ENCODE results near the gene TRAPPC6A. TPM values are rescaled to one million over a fixed set of nuclear protein-coding genes. Genes with fewer than 3 reads are reported as not detected.
A peak's percentile ranks its signal among the peaks of the same experiment; 100 is the strongest.
"Not testable (repeated sequence)": the region's sequence is repeated elsewhere in the genome, so short reads cannot be mapped to it uniquely, and the experiment has no call there.

Gene TRAPPC6A
- total RNA-seq, 1 donor from 2014 or later = 43.8 TPM

GRCh38 chr19:45119582-45119981, 58.5 kb downstream of the TRAPPC6A start:
- no peak overlapping the region for H3K4me3 Mint-ChIP-seq (ENCODE audit: low read depth)
- H3K27ac Mint-ChIP-seq = peak overlapping the region; percentile 59
- DNase-seq (ENCODE audit: low spot score, unreplicated experiment) = no peak
- no peaks in the 10 kb centered on the region for H3K27me3 Mint-ChIP-seq
- H3K4me1 Mint-ChIP-seq (ENCODE audit: low read depth) = peaks cover 9% of the 10 kb centered on the region
- TF ChIP-seq, protein P1, sequence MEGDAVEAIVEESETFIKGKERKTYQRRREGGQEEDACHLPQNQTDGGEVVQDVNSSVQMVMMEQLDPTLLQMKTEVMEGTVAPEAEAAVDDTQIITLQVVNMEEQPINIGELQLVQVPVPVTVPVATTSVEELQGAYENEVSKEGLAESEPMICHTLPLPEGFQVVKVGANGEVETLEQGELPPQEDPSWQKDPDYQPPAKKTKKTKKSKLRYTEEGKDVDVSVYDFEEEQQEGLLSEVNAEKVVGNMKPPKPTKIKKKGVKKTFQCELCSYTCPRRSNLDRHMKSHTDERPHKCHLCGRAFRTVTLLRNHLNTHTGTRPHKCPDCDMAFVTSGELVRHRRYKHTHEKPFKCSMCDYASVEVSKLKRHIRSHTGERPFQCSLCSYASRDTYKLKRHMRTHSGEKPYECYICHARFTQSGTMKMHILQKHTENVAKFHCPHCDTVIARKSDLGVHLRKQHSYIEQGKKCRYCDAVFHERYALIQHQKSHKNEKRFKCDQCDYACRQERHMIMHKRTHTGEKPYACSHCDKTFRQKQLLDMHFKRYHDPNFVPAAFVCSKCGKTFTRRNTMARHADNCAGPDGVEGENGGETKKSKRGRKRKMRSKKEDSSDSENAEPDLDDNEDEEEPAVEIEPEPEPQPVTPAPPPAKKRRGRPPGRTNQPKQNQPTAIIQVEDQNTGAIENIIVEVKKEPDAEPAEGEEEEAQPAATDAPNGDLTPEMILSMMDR (IDR thresholded peaks at IDR 0.05; ENCODE audit: unreplicated experiment) = no peak
- no peaks in the 10 kb centered on the region for H3K36me3 Mint-ChIP-seq (ENCODE audit: insufficient read depth)
- no peaks in the 10 kb centered on the region for H3K9me3 Mint-ChIP-seq (ENCODE audit: low read depth)

GRCh38 chr19:45118591-45119355, 59.3 kb downstream of the TRAPPC6A start:
- not testable (repeated sequence) for H3K36me3 Mint-ChIP-seq (ENCODE audit: insufficient read depth); H3K27me3 Mint-ChIP-seq; DNase-seq (ENCODE audit: low spot score, unreplicated experiment); H3K9me3 Mint-ChIP-seq (ENCODE audit: low read depth); H3K4me3 Mint-ChIP-seq (ENCODE audit: low read depth)
- peak overlapping the region; percentile 77 for H3K27ac Mint-ChIP-seq
- H3K4me1 Mint-ChIP-seq (ENCODE audit: low read depth) = peaks cover 14% of the 10 kb centered on the region

DNA sequence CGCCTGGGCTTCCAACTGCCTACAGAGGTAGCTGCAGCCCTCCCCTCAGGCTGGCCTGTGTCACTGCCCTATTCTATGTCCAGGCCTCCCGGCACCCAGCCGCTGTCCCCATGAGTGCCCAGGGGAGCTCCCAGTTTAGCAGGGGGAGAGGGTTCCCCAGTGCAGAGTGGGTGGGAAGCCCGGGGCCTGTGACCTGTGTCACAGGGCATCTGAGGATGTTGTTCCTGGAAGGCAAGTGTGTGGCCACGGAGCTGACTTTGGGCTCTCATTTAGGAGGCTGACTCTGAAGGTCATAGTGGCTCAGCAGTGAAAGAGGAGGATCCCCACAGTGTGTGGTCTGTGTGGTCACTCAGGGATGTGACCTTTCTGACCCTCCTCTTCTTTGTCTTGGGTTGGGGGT, 59.9 kb downstream of the TRAPPC6A start:
- TF ChIP-seq, protein P1 (IDR thresholded peaks at IDR 0.05; ENCODE audit: unreplicated experiment) = no peak
- H3K9me3 Mint-ChIP-seq (ENCODE audit: low read depth) = no peaks in the 10 kb centered on the region

GRCh38 chr19:45117671-45118070, 60.4 kb downstream of the TRAPPC6A start:
- Mint-ChIP-seq H3K27ac (no peak overlapping the region), H3K4me3 (ENCODE audit: low read depth) (no peak overlapping the region), H3K9me3 (ENCODE audit: low read depth) (no peaks in the 10 kb centered on the region), H3K36me3 (ENCODE audit: insufficient read depth) (no peaks in the 10 kb centered on the region), H3K4me1 (ENCODE audit: low read depth) (peaks cover 23% of the 10 kb centered on the region), H3K27me3 (no peaks in the 10 kb centered on the region)
- no peak for DNase-seq (ENCODE audit: low spot score, unreplicated experiment)
- TF ChIP-seq, protein P1 (IDR thresholded peaks at IDR 0.05; ENCODE audit: unreplicated experiment) = no peak

More for the DNA sequence above, 59.9 kb downstream of the TRAPPC6A start:
- Mint-ChIP-seq H3K27me3 (no peaks in the 10 kb centered on the region), H3K4me1 (ENCODE audit: low read depth) (peaks cover 19% of the 10 kb centered on the region), H3K36me3 (ENCODE audit: insufficient read depth) (no peaks in the 10 kb centered on the region), H3K4me3 (ENCODE audit: low read depth) (no peak overlapping the region), H3K27ac (no peak overlapping the region)
- DNase-seq (ENCODE audit: low spot score, unreplicated experiment) = no peak

GRCh38 chr19:45117167-45117594, 60.9 kb downstream of the TRAPPC6A start:
- no peaks in the 10 kb centered on the region for H3K9me3 Mint-ChIP-seq (ENCODE audit: low read depth)
- no peaks in the 10 kb centered on the region for H3K27me3 Mint-ChIP-seq
- TF ChIP-seq, protein P1 (IDR thresholded peaks at IDR 0.05; ENCODE audit: unreplicated experiment) = no peak
- no peaks in the 10 kb centered on the region for H3K36me3 Mint-ChIP-seq (ENCODE audit: insufficient read depth)
- no peak for DNase-seq (ENCODE audit: low spot score, unreplicated experiment)
- no peak overlapping the region for H3K4me3 Mint-ChIP-seq (ENCODE audit: low read depth)
- peaks cover 26% of the 10 kb centered on the region for H3K4me1 Mint-ChIP-seq (ENCODE audit: low read depth)
- H3K27ac Mint-ChIP-seq = peak overlapping the region; percentile 39
